Smooth muscle cell (in vitro differentiated cells): ENCODE measurements around the gene IFNA10. TPM values are rescaled to one million over a fixed set of nuclear protein-coding genes. Genes with fewer than 3 reads are reported as not detected.
"Not testable (repeated sequence)": the region's sequence is repeated elsewhere in the genome, so short reads cannot be mapped to it uniquely, and the experiment has no call there.

Experiments used
- DNase-seq: peaks from one replicate; lab custom pipeline; 2025; ENCODE audit not compliant: unreplicated experiment; lab: John Stamatoyannopoulos, UW
- H2AFZ ChIP-seq: fragments of 200-600 bp; sonication (generic); 2 replicates; pipeline ENCODE4 v1.6.0; 2016; ENCODE audit warnings: antibody characterized with exemption, low read depth, mild to moderate bottlenecking
- H3F3A ChIP-seq: fragments of 200-600 bp; sonication (generic); 2 replicates; pipeline ENCODE4 v1.6.0; 2017; ENCODE audit warnings: antibody characterized with exemption, low read depth
- H3K27ac ChIP-seq: fragments of 200-600 bp; sonication (generic); 2 replicates; pipeline ENCODE4 v1.5.1; 2016; ENCODE audit warnings: low read depth, mild to moderate bottlenecking
- H3K27me3 ChIP-seq: fragments of 200-600 bp; sonication (generic); 2 replicates; pipeline ENCODE4 v1.6.1; 2016; ENCODE audit warnings: low read depth, mild to moderate bottlenecking
- H3K36me3 ChIP-seq: fragments of 200-600 bp; sonication (generic); 2 replicates; pipeline ENCODE4 v1.5.1; 2016; ENCODE audit warnings: low read depth
- H3K4me1 ChIP-seq: fragments of 200-600 bp; sonication (generic); 2 replicates; pipeline ENCODE4 v1.5.1; 2016; ENCODE audit warnings: low read depth
- H3K4me2 ChIP-seq: fragments of 200-600 bp; sonication (generic); 2 replicates; pipeline ENCODE4 v1.6.0; 2016; ENCODE audit warnings: mild to moderate bottlenecking
- H3K4me3 ChIP-seq: fragments of 200-600 bp; sonication (generic); 2 replicates; pipeline ENCODE4 v1.5.1; 2016; ENCODE audit warnings: mild to moderate bottlenecking
- H3K79me2 ChIP-seq: fragments of 200-600 bp; sonication (generic); 2 replicates; pipeline ENCODE4 v1.6.0; 2016; ENCODE audit warnings: low read depth, mild to moderate bottlenecking
- H3K9ac ChIP-seq: fragments of 200-600 bp; sonication (generic); 2 replicates; pipeline ENCODE4 v1.6.0; 2016; ENCODE audit warnings: low read depth
- H3K9me3 ChIP-seq: fragments of 200-600 bp; sonication (generic); replicated peaks from 2 replicates; pipeline ENCODE4 v1.5.1; 2016; ENCODE audit warnings: low read depth
- H4K20me1 ChIP-seq: fragments of 200-600 bp; sonication (generic); 2 replicates; pipeline ENCODE4 v1.6.0; 2016; ENCODE audit warnings: low read depth
- WGBS: methylation state at CpG from one replicate; pipeline ENCODE4 v1.1.7; 2016; ENCODE audit warnings: low lambda C conversion rate; 5-methylcytosine and 5-hydroxymethylcytosine counted together
- polyA plus RNA-seq: library from polyadenylated mRNA; unstranded; fragments of >200 nt; fragmentation: Nextera tagmentation; extraction: Ambion mirVana; gene quantifications from 2 replicates; pipeline ENCODE4 v1.2.1, GENCODE V29; 2016
- total RNA-seq: library from RNA; depleted of rRNA; stranded (reverse); fragments of >200 nt; gene quantifications from 2 replicates; pipeline ENCODE4 v1.2.3, GENCODE V29; 2014
- TF ChIP-seq, protein P1 (sequence below): fragments of 200-600 bp; sonication (generic); IDR thresholded peaks from 2 replicates; pipeline ENCODE4 v1.5.1; 2017; ENCODE audit warnings: borderline replicate concordance, mild to moderate bottlenecking, antibody characterized with exemption; ENCODE audit not compliant: insufficient read depth, poor library complexity, severe bottlenecking

IFNA10 gene
- total and polyA plus RNA-seq, 2 experiments from 2014 or later, result not detected

DNA sequence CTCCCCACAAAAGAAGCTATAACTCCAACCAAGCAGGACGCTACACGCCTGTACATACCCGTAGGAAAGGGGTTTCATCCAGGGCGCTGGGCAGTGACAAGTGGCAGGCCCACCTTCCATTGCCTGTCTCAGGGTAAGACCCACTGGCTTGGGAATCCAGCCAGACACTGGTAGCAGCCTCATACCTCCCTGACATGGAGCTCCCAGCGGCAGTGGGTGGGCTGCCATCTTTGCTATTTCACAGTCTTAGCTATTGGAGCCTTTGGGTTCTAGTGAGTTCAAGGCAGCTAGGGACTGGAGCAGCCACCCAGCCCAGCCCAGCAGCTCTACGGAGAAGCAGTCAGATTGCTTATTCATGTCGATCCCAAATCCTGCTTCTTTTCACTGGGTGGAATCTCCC lies 3.4 kb upstream of the IFNA10 start:
- TF ChIP-seq, protein P1, sequence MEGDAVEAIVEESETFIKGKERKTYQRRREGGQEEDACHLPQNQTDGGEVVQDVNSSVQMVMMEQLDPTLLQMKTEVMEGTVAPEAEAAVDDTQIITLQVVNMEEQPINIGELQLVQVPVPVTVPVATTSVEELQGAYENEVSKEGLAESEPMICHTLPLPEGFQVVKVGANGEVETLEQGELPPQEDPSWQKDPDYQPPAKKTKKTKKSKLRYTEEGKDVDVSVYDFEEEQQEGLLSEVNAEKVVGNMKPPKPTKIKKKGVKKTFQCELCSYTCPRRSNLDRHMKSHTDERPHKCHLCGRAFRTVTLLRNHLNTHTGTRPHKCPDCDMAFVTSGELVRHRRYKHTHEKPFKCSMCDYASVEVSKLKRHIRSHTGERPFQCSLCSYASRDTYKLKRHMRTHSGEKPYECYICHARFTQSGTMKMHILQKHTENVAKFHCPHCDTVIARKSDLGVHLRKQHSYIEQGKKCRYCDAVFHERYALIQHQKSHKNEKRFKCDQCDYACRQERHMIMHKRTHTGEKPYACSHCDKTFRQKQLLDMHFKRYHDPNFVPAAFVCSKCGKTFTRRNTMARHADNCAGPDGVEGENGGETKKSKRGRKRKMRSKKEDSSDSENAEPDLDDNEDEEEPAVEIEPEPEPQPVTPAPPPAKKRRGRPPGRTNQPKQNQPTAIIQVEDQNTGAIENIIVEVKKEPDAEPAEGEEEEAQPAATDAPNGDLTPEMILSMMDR, result no peak
- no peaks in the 10 kb centered on the region for H3K9me3 ChIP-seq
- no peaks in the 10 kb centered on the region for H3K36me3 ChIP-seq
- H3K4me3 ChIP-seq, result no peak overlapping the region
- 96% methylated on average over 7 of the region's 7 CpGs for WGBS
- no peaks in the 10 kb centered on the region for H3K27me3 ChIP-seq
- no peaks in the 10 kb centered on the region for H3K4me1 ChIP-seq
- no peak for DNase-seq
- H3K4me2 ChIP-seq, result no peak overlapping the region
- no peaks in the 10 kb centered on the region for H4K20me1 ChIP-seq
- no peak overlapping the region for H2AFZ ChIP-seq
- H3K27ac ChIP-seq, result no peak overlapping the region
- no peaks in the 10 kb centered on the region for H3F3A ChIP-seq
- no peaks in the 10 kb centered on the region for H3K79me2 ChIP-seq
- H3K9ac ChIP-seq, result no peak overlapping the region

DNA sequence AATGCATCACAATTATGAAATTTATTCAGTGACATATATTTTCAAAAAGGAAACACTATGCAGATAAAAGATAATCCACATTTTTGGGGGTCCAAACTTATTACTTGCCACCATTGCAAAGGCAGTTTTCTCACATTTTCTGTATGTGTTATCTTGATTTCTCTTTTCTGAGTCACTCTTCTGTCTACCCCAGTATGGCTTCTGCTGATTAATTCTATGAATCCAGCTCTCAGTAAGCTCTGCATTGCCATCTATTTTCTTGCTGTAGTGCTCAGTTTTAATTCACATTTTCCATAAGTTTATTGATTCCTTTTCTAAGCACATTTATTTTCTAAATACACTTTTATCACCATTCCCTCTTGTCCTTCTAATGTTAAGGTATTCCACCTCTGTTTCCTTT lies 1.7 kb downstream of the IFNA10 start:
- Histone ChIP-seq H3K27ac (no peak overlapping the region), H4K20me1 (no peaks in the 10 kb centered on the region), H3K9me3 (no peaks in the 10 kb centered on the region), H3K4me2 (no peak overlapping the region), H3K4me3 (no peak overlapping the region), H3F3A (no peaks in the 10 kb centered on the region), H3K9ac (no peak overlapping the region), H3K4me1 (no peaks in the 10 kb centered on the region), H3K79me2 (no peaks in the 10 kb centered on the region), H3K27me3 (peaks cover 8% of the 10 kb centered on the region), H3K36me3 (no peaks in the 10 kb centered on the region), H2AFZ (no peak overlapping the region)
- TF ChIP-seq, protein P1, result no peak
- DNase-seq, result no peak

DNA sequence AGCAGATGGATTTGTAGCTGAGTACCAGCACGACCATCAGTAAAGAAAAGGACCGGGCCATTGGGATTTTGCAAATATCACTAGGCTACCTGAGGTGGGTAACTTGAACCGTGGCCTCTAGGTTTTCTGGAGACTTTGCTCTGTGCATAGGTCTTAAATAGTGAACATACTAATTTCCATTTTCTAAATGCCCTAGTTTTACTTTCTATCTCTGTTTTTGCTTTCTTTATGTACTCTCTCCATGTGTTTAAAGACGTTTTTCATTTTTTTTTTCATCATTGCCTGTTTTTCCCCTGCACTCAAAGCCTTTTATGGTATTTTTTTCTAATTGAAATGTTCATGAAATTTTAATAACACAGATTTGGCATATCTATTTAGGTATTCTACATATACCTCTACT lies 4.8 kb downstream of the IFNA10 start, which contains the start of gene IFNA7:
IFNA7 (minus strand) TSS at position 101 of the 400 bp plus-strand sequence; CDS start at position 61, 40 bp downstream.
- H4K20me1 ChIP-seq, DNase-seq, H3K9me3 ChIP-seq, H3K9ac ChIP-seq, H3K4me3 ChIP-seq, H3K4me2 ChIP-seq, H2AFZ ChIP-seq, H3K27ac ChIP-seq, H3K36me3 ChIP-seq, H3K4me1 ChIP-seq, H3K79me2 ChIP-seq, H3F3A ChIP-seq: not testable (repeated sequence)
- 71% methylated on average over 4 of the region's 4 CpGs for WGBS
- H3K27me3 ChIP-seq, result peaks cover 14% of the 10 kb centered on the region

DNA sequence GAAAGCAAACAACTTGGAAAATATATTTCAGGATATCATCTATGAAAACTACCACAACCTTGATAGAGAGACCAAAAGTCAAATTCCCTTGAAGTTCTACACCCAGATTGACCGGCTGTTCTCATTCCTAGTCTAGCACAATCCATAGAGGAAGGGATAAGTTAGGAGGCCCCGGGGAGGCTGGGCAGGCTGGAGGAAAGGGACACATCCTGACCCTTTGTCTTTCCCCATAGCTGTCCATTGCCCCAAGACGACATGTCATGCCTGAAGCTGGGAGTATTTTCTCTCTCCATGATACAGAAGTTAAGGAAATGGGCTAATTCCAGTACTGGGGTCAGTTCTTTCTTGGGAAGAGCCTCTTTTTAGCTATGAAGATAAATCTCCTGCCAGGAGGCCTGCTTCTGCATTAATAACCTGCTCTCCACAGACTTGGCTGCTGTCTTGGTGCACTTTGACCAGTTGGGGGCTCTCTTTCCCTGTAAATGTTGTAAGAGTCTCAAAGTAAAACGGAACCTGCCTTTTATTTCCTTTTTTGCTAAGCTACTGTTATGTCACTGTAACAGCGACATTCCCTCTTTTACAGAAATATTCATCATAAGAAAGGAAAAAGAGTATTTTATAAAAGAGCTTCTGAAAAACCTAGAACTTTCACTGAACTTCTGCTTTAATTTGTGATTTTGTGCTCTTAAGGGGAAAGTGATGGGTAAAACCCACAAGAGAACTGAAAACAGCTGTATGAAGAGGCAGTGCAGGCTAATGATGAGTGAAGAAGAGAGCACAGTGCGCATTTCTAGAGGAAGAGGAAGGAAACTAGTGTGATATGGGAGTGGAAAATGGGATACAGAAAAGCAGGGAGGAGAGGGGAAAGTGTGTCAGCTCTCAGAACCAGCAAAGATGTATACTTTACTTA lies 11.8 kb downstream of the IFNA10 start:
- H3K36me3 ChIP-seq, H3K27me3 ChIP-seq, H3F3A ChIP-seq, H3K9me3 ChIP-seq, H4K20me1 ChIP-seq, H3K79me2 ChIP-seq, H3K9ac ChIP-seq, DNase-seq, H3K4me1 ChIP-seq, H3K27ac ChIP-seq: not testable (repeated sequence)
- Histone ChIP-seq H2AFZ (peak overlapping the region; percentile 6), H3K4me2 (peak overlapping the region; percentile 60), H3K4me3 (peak overlapping the region; percentile 15)
- TF ChIP-seq, protein P1, result peak; percentile 57
- 42% methylated on average over 6 of the region's 6 CpGs for WGBS

DNA sequence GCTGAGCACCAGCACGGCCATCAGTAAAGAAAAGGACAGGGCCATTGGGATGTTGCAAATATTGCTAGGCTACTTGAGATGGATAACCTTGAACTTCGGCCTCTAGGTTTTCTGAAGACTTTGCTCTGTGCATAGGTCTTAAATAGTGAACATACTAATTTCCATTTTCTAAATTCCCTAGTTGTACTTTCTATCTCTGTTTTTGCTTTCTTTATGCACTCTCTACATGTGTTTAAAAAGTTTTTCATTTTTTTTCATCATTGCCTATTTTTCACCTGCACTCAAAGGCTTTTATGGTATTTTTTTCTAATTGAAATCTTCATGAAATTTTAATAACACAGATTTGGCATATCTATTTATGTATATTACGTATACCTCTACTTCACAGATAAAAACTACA lies 19.5 kb downstream of the IFNA10 start, which contains the start of gene IFNA4:
IFNA4 (minus strand) TSS at position 101 of the 400 bp plus-strand sequence; CDS start at position 45, 56 bp downstream.
- H3K9me3 ChIP-seq, H4K20me1 ChIP-seq, DNase-seq, H3K4me2 ChIP-seq, H3K36me3 ChIP-seq, H3K9ac ChIP-seq, H3F3A ChIP-seq, H3K4me3 ChIP-seq, H3K27ac ChIP-seq, H3K27me3 ChIP-seq, H2AFZ ChIP-seq, H3K79me2 ChIP-seq, H3K4me1 ChIP-seq: not testable (repeated sequence)
- WGBS, result 88% methylated on average over 3 of the region's 3 CpGs
